Adrenal gland (tissue), 5 donors: ENCODE results near the gene PDK1.

Source experiments
- POLR2A ChIP-seq, 2 donors: fragments of 450-650 bp; IDR thresholded peaks; one replicate each; pipeline ENCODE4 v1.6.1; 2017; ENCODE audit warnings: antibody characterized with exemption in 2 of 2, mild to moderate bottlenecking in 2 of 2, moderate library complexity in 1 of 2
- TF ChIP-seq, protein P1 (sequence below), 6 experiments: fragments of 450-650 bp in 4 of 6; fragments of 200-600 bp in 2 of 6; sonication (generic) in 1 of 6; IDR thresholded peaks; 1 replicate in 5 of 6; 2 replicates in 1 of 6; pipeline versions ENCODE4 v1.5.1 to v1.8.0; 2016 to 2021; ENCODE audit warnings: antibody characterized with exemption in 6 of 6, mild to moderate bottlenecking in 2 of 6, moderate library complexity in 1 of 6
- donor health status: DM: no; HTN: no; CAD: no.

- no peak for TF ChIP-seq POLR2A (IDR thresholded peaks at IDR 0.05)
- TF ChIP-seq, protein P1, sequence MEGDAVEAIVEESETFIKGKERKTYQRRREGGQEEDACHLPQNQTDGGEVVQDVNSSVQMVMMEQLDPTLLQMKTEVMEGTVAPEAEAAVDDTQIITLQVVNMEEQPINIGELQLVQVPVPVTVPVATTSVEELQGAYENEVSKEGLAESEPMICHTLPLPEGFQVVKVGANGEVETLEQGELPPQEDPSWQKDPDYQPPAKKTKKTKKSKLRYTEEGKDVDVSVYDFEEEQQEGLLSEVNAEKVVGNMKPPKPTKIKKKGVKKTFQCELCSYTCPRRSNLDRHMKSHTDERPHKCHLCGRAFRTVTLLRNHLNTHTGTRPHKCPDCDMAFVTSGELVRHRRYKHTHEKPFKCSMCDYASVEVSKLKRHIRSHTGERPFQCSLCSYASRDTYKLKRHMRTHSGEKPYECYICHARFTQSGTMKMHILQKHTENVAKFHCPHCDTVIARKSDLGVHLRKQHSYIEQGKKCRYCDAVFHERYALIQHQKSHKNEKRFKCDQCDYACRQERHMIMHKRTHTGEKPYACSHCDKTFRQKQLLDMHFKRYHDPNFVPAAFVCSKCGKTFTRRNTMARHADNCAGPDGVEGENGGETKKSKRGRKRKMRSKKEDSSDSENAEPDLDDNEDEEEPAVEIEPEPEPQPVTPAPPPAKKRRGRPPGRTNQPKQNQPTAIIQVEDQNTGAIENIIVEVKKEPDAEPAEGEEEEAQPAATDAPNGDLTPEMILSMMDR (IDR thresholded peaks at IDR 0.05): no peak
Measured at GRCh38 chr2:172578860-172579512, 23.1 kb downstream of the PDK1 start.
